ENCODE data around the gene YAP1. TPM values are rescaled to one million over a fixed set of nuclear protein-coding genes. Genes with fewer than 3 reads are reported as not detected.

The YAP1 gene
- total and polyA plus RNA-seq, 2 experiments from 2014 or later: 11.9 to 136 TPM

DNA sequence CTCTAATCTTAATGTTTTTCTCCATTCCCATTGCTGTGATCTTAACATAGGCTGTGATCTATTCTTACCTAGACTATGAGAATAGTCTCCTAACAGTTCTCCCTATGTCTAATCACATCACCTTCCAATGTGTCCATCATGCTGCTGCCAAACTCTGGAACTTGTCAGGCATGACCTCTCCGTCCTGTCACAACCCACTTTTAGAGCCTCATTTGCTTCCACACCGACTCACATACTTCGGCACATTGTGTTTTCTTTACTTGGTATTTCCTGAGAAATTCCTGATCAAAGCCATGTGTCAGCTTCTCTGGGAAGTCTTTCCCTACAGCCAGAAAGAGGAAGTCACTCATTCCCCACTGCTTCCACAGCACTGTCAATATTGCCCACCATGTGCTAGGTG is 166.5 kb downstream of the YAP1 start:
- Histone ChIP-seq H3K4me1 (ENCODE audit: insufficient read depth) (peaks cover 24% of the 10 kb centered on the region), H3K4me2 (ENCODE audit: unreplicated experiment) (no peak overlapping the region), H3K79me2 (ENCODE audit: insufficient read depth) (no peaks in the 10 kb centered on the region), H3K36me3 (ENCODE audit: low read depth) (no peaks in the 10 kb centered on the region), H3F3A (ENCODE audit: insufficient read depth) (peaks cover 22% of the 10 kb centered on the region), H3K27me3 (replicated peaks; ENCODE audit: insufficient read depth) (no peaks in the 10 kb centered on the region), H2AFZ (0 out of 2 replicates have a peak overlapping the region, but pooled peaks have one; percentile 11), H3K9me3 (ENCODE audit: low read depth) (no peaks in the 10 kb centered on the region), H4K20me1 (ENCODE audit: insufficient read depth) (no peaks in the 10 kb centered on the region), H3K27ac (no peak overlapping the region), H3K4me3 (no peak overlapping the region), H3K9ac (no peak overlapping the region), H3K9me2 (ENCODE audit: insufficient read depth) (no peaks in the 10 kb centered on the region)
- no peak for TF ChIP-seq EZH2 (IDR thresholded peaks at IDR 0.05; ENCODE audit: insufficient read depth, poor library complexity, severe bottlenecking)
- no peak for TF ChIP-seq EZH2phosphoT487 (IDR thresholded peaks at IDR 0.05; ENCODE audit: insufficient read depth, low read depth)
- 1 to 16% methylated on average over 3 of the region's 3 CpGs for WGBS, 2 experiments (ENCODE audit: low coverage in 1 of 2, low lambda C conversion rate in 2 of 2, missing lambda C conversion rate in 2 of 2)
- in situ Hi-C loops (cut with MboI): no loop called here
- DNase-seq: peak; percentile 31

DNA sequence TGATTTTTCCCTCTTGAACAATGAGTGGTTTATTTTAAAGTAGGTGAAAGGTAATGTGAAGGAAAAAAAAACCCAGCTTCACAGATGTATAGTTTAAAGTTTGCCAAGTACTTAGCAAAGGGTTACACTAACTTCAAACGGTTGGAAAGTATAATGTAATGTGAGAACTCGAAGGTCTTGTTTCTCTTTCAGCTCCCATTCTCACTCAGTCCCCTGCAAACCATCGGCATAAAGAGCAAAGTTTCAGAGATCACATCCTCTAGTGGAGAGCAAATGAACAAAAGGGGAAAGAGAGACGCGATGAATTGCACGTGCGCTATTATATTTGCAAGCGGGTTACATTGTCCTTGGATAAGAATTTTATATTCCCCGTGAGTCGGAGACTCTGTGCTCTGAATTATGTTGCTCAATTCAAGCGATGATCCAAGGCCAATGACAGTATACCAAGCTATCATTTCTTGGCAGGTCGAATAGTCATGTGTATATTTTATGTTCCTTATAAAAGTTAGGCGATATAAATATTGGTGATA is 169.5 kb downstream of the YAP1 start:
- H3K9ac ChIP-seq: peak overlapping the region; percentile 52
- peak; percentile 61 for DNase-seq
- H3F3A ChIP-seq (ENCODE audit: insufficient read depth): peaks cover 32% of the 10 kb centered on the region
- no peaks in the 10 kb centered on the region for H3K36me3 ChIP-seq (ENCODE audit: low read depth)
- no peaks in the 10 kb centered on the region for H3K9me3 ChIP-seq (ENCODE audit: low read depth)
- TF ChIP-seq EZH2phosphoT487 (IDR thresholded peaks at IDR 0.05; ENCODE audit: insufficient read depth, low read depth) (no peak), EZH2 (IDR thresholded peaks at IDR 0.05; ENCODE audit: insufficient read depth, poor library complexity, severe bottlenecking) (no peak)
- H3K9me2 ChIP-seq (ENCODE audit: insufficient read depth): no peaks in the 10 kb centered on the region
- no peaks in the 10 kb centered on the region for H4K20me1 ChIP-seq (ENCODE audit: insufficient read depth)
- H3K27ac ChIP-seq: peak overlapping the region; percentile 20; the same call in 1 of the 2 replicates
- H3K4me1 ChIP-seq (ENCODE audit: insufficient read depth): peaks cover 39% of the 10 kb centered on the region
- H3K4me2 ChIP-seq (ENCODE audit: unreplicated experiment): peak overlapping the region; percentile 88
- peak overlapping the region; percentile 59 for H3K4me3 ChIP-seq
- peak overlapping the region; percentile 83 for H2AFZ ChIP-seq
- H3K27me3 ChIP-seq (replicated peaks; ENCODE audit: insufficient read depth): no peaks in the 10 kb centered on the region
- 14 to 15% methylated on average over 13 of the region's 13 CpGs for WGBS, 2 experiments (ENCODE audit: low coverage in 1 of 2, low lambda C conversion rate in 2 of 2, missing lambda C conversion rate in 2 of 2)
- no peaks in the 10 kb centered on the region for H3K79me2 ChIP-seq (ENCODE audit: insufficient read depth)
- in situ Hi-C loops (cut with MboI): no loop called here

DNA sequence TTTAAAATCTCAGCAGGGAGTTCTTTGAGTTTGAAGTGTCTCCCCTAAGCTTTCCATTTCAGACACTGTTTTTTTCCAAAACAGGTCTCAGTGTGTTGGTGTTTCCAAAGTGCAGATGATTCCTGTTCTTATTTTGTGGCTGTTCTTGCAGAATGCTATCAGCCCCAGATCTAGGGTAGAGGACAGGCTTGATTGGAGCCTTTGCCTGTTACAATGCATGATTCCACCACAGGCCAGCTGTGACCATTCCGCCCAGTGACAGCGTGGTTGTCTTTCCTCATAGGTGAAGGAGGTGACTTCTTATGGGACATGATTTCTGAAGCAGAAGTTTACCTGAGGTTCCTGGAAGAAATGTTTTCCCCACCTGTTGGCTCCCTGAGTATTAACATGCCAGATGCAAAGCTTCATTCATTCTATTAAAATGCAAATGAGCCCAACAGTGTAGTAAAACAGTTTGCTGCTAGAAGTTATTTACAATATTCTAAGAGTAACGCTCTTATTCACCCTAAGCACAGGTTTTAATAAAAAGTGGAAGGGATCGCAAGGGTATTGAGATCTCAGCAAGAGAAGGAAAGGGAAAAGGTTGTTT is 170.1 kb downstream of the YAP1 start:
- H3K4me3 ChIP-seq: no peak overlapping the region
- no peaks in the 10 kb centered on the region for H3K9me3 ChIP-seq (ENCODE audit: low read depth)
- H3K79me2 ChIP-seq (ENCODE audit: insufficient read depth): no peaks in the 10 kb centered on the region
- in situ Hi-C loops (cut with MboI): no loop called here
- WGBS, 2 experiments (ENCODE audit: low coverage in 1 of 2, low lambda C conversion rate in 2 of 2, missing lambda C conversion rate in 2 of 2): 97 to 98% methylated on average over 4 of the region's 4 CpGs
- no peak for DNase-seq
- no peaks in the 10 kb centered on the region for H3K36me3 ChIP-seq (ENCODE audit: low read depth)
- H4K20me1 ChIP-seq (ENCODE audit: insufficient read depth): no peaks in the 10 kb centered on the region
- peaks cover 32% of the 10 kb centered on the region for H3F3A ChIP-seq (ENCODE audit: insufficient read depth)
- H3K4me2 ChIP-seq (ENCODE audit: unreplicated experiment): peak overlapping the region; percentile 88
- H2AFZ ChIP-seq: peak overlapping the region; percentile 83
- no peaks in the 10 kb centered on the region for H3K27me3 ChIP-seq (replicated peaks; ENCODE audit: insufficient read depth)
- H3K27ac ChIP-seq: no peak overlapping the region
- no peak for TF ChIP-seq EZH2 (IDR thresholded peaks at IDR 0.05; ENCODE audit: insufficient read depth, poor library complexity, severe bottlenecking)
- TF ChIP-seq EZH2phosphoT487 (IDR thresholded peaks at IDR 0.05; ENCODE audit: insufficient read depth, low read depth): no peak
- H3K9me2 ChIP-seq (ENCODE audit: insufficient read depth): no peaks in the 10 kb centered on the region
- H3K9ac ChIP-seq: no peak overlapping the region
- H3K4me1 ChIP-seq (ENCODE audit: insufficient read depth): peaks cover 39% of the 10 kb centered on the region

Other genes starting within 250 kb of the YAP1 start
- gene CEP126, start 195.4 kb upstream of the YAP1 start, total RNA-seq (2014; rRNA removed; shearing (Covaris generic)): 2.0 and 3.5 TPM in 2 replicates
- gene CEP126, start 195.4 kb upstream of the YAP1 start, polyA plus RNA-seq (2016; fragmentation: Nextera tagmentation; extraction: Ambion mirVana): 2.7 and 2.9 TPM in 2 replicates
- gene ANGPTL5, start 193.9 kb upstream of the YAP1 start, total RNA-seq (2014; rRNA removed; shearing (Covaris generic)): not detected in 2 replicates
- gene ANGPTL5, start 193.9 kb upstream of the YAP1 start, polyA plus RNA-seq (2016; fragmentation: Nextera tagmentation; extraction: Ambion mirVana): 0.15 TPM in 1 of 2 replicates, not detected in the other
- 7.3 and 10.2 TPM in 2 replicates for gene CFAP300, start 63.0 kb upstream of the YAP1 start, total RNA-seq (2014; rRNA removed; shearing (Covaris generic))
- gene CFAP300, start 63.0 kb upstream of the YAP1 start, polyA plus RNA-seq (2016; fragmentation: Nextera tagmentation; extraction: Ambion mirVana): 14.0 and 15.3 TPM in 2 replicates
- 0.89 and 0.97 TPM in 2 replicates for gene BIRC3, start 207.0 kb downstream of the YAP1 start, total RNA-seq (2014; rRNA removed; shearing (Covaris generic))
- gene BIRC3, start 207.0 kb downstream of the YAP1 start, polyA plus RNA-seq (2016; fragmentation: Nextera tagmentation; extraction: Ambion mirVana): 0.57 and 0.79 TPM in 2 replicates
- 73.7 and 104 TPM in 2 replicates for gene BIRC2, start 236.8 kb downstream of the YAP1 start, total RNA-seq (2014; rRNA removed; shearing (Covaris generic))
- gene BIRC2, start 236.8 kb downstream of the YAP1 start, polyA plus RNA-seq (2016; fragmentation: Nextera tagmentation; extraction: Ambion mirVana): 60.7 and 63.2 TPM in 2 replicates